ENCODE data around the gene PCSK1N.
"Not testable (repeated sequence)": the region's sequence is repeated elsewhere in the genome, so short reads cannot be mapped to it uniquely, and the experiment has no call there.

PCSK1N gene

GRCh38 chrX:48819394-48819793 lies 16.0 kb downstream of the PCSK1N start:
- not testable (repeated sequence) for H3K27me3 ChIP-seq (ENCODE audit: insufficient read depth, low read length); H3K4me3 ChIP-seq (ENCODE audit: low read length); H3K9ac ChIP-seq (ENCODE audit: low read depth, low read length); H3K27ac ChIP-seq (ENCODE audit: low read depth, low read length); H3K4me1 ChIP-seq (ENCODE audit: insufficient read depth, low read length); H3K9me3 ChIP-seq (ENCODE audit: insufficient read depth, low read depth, low read length)
- peaks cover 37% of the 10 kb centered on the region for H3K36me3 ChIP-seq (ENCODE audit: insufficient read depth, low read length)
- WGBS: 97% methylated on average over 8 of the region's 9 CpGs

- H3K36me3 ChIP-seq (ENCODE audit: insufficient read depth, low read length): peaks cover 31% of the 10 kb centered on the region
- no peak overlapping the region for H3K27ac ChIP-seq (ENCODE audit: low read depth, low read length)
- no peaks in the 10 kb centered on the region for H3K27me3 ChIP-seq (ENCODE audit: insufficient read depth, low read length)
- H3K9me3 ChIP-seq (ENCODE audit: insufficient read depth, low read depth, low read length): no peaks in the 10 kb centered on the region
- H3K9ac ChIP-seq (ENCODE audit: low read depth, low read length): no peak overlapping the region
- H3K4me3 ChIP-seq (ENCODE audit: low read length): no peak overlapping the region
- 97% methylated on average over 4 of the region's 4 CpGs for WGBS
- no peaks in the 10 kb centered on the region for H3K4me1 ChIP-seq (ENCODE audit: insufficient read depth, low read length)
Observed at GRCh38 chrX:48818866-48819265, 16.5 kb downstream of the PCSK1N start.

GRCh38 chrX:48818098-48818497 lies 17.3 kb downstream of the PCSK1N start:
- H3K4me3 ChIP-seq (ENCODE audit: low read length): no peak overlapping the region
- WGBS: 95% methylated on average over 16 of the region's 16 CpGs
- no peak overlapping the region for H3K9ac ChIP-seq (ENCODE audit: low read depth, low read length)
- H3K9me3 ChIP-seq (ENCODE audit: insufficient read depth, low read depth, low read length): no peaks in the 10 kb centered on the region
- H3K27me3 ChIP-seq (ENCODE audit: insufficient read depth, low read length): no peaks in the 10 kb centered on the region
- H3K27ac ChIP-seq (ENCODE audit: low read depth, low read length): no peak overlapping the region
- H3K36me3 ChIP-seq (ENCODE audit: insufficient read depth, low read length): peaks cover 24% of the 10 kb centered on the region
- no peaks in the 10 kb centered on the region for H3K4me1 ChIP-seq (ENCODE audit: insufficient read depth, low read length)

GRCh38 chrX:48816014-48816810 lies 19.2 kb downstream of the PCSK1N start:
- Histone ChIP-seq H3K9ac (ENCODE audit: low read depth, low read length) (no peak overlapping the region), H3K9me3 (ENCODE audit: insufficient read depth, low read depth, low read length) (no peaks in the 10 kb centered on the region), H3K4me1 (ENCODE audit: insufficient read depth, low read length) (no peaks in the 10 kb centered on the region), H3K4me3 (ENCODE audit: low read length) (no peak overlapping the region), H3K27ac (ENCODE audit: low read depth, low read length) (no peak overlapping the region), H3K27me3 (ENCODE audit: insufficient read depth, low read length) (no peaks in the 10 kb centered on the region), H3K36me3 (ENCODE audit: insufficient read depth, low read length) (peaks cover 17% of the 10 kb centered on the region)
- WGBS: 92% methylated on average over 17 of the region's 18 CpGs

- Histone ChIP-seq H3K9me3 (ENCODE audit: insufficient read depth, low read depth, low read length) (no peaks in the 10 kb centered on the region), H3K27me3 (ENCODE audit: insufficient read depth, low read length) (no peaks in the 10 kb centered on the region), H3K4me1 (ENCODE audit: insufficient read depth, low read length) (no peaks in the 10 kb centered on the region), H3K27ac (ENCODE audit: low read depth, low read length) (no peak overlapping the region), H3K4me3 (ENCODE audit: low read length) (no peak overlapping the region), H3K36me3 (ENCODE audit: insufficient read depth, low read length) (peaks cover 13% of the 10 kb centered on the region), H3K9ac (ENCODE audit: low read depth, low read length) (no peak overlapping the region)
- WGBS: 94% methylated on average over 8 of the region's 8 CpGs
Observed at GRCh38 chrX:48815266-48815665, 20.1 kb downstream of the PCSK1N start.

- Histone ChIP-seq H3K4me3 (ENCODE audit: low read length) (no peak overlapping the region), H3K9ac (ENCODE audit: low read depth, low read length) (no peak overlapping the region), H3K9me3 (ENCODE audit: insufficient read depth, low read depth, low read length) (no peaks in the 10 kb centered on the region), H3K27me3 (ENCODE audit: insufficient read depth, low read length) (no peaks in the 10 kb centered on the region), H3K4me1 (ENCODE audit: insufficient read depth, low read length) (no peaks in the 10 kb centered on the region), H3K36me3 (ENCODE audit: insufficient read depth, low read length) (peaks cover 8% of the 10 kb centered on the region), H3K27ac (ENCODE audit: low read depth, low read length) (no peak overlapping the region)
- WGBS: 88% methylated on average over 8 of the region's 8 CpGs
Observed at GRCh38 chrX:48814722-48815121, 20.7 kb downstream of the PCSK1N start.

- Histone ChIP-seq H3K27me3 (ENCODE audit: insufficient read depth, low read length) (no peaks in the 10 kb centered on the region), H3K4me3 (ENCODE audit: low read length) (no peak overlapping the region), H3K9ac (ENCODE audit: low read depth, low read length) (no peak overlapping the region), H3K36me3 (ENCODE audit: insufficient read depth, low read length) (peaks cover 8% of the 10 kb centered on the region), H3K27ac (ENCODE audit: low read depth, low read length) (no peak overlapping the region), H3K4me1 (ENCODE audit: insufficient read depth, low read length) (no peaks in the 10 kb centered on the region), H3K9me3 (ENCODE audit: insufficient read depth, low read depth, low read length) (no peaks in the 10 kb centered on the region)
- 96% methylated on average over 8 of the region's 8 CpGs for WGBS
Observed at GRCh38 chrX:48813644-48814043, 21.8 kb downstream of the PCSK1N start.

- H3K27me3 ChIP-seq (ENCODE audit: insufficient read depth, low read length): no peaks in the 10 kb centered on the region
- H3K9ac ChIP-seq (ENCODE audit: low read depth, low read length): no peak overlapping the region
- H3K9me3 ChIP-seq (ENCODE audit: insufficient read depth, low read depth, low read length): no peaks in the 10 kb centered on the region
- H3K36me3 ChIP-seq (ENCODE audit: insufficient read depth, low read length): peaks cover 30% of the 10 kb centered on the region
- no peak overlapping the region for H3K4me3 ChIP-seq (ENCODE audit: low read length)
- WGBS: 88% methylated on average over 4 of the region's 4 CpGs
- H3K27ac ChIP-seq (ENCODE audit: low read depth, low read length): no peak overlapping the region
- H3K4me1 ChIP-seq (ENCODE audit: insufficient read depth, low read length): no peaks in the 10 kb centered on the region
Observed at GRCh38 chrX:48806081-48806480, 29.3 kb downstream of the PCSK1N start.

- Histone ChIP-seq H3K4me1 (ENCODE audit: insufficient read depth, low read length) (no peaks in the 10 kb centered on the region), H3K9me3 (ENCODE audit: insufficient read depth, low read depth, low read length) (no peaks in the 10 kb centered on the region), H3K27me3 (ENCODE audit: insufficient read depth, low read length) (no peaks in the 10 kb centered on the region), H3K36me3 (ENCODE audit: insufficient read depth, low read length) (peaks cover 30% of the 10 kb centered on the region), H3K27ac (ENCODE audit: low read depth, low read length) (peak overlapping the region; percentile 96; the same call in 1 of the 2 replicates), H3K9ac (ENCODE audit: low read depth, low read length) (peak overlapping the region; percentile 90), H3K4me3 (ENCODE audit: low read length) (peak overlapping the region; percentile 83)
- WGBS: 65% methylated on average over 4 of the region's 4 CpGs
Observed at GRCh38 chrX:48802905-48803200, 32.6 kb downstream of the PCSK1N start.

GRCh38 chrX:48802089-48802904 lies 33.1 kb downstream of the PCSK1N start:
- 5% methylated on average over 35 of the region's 40 CpGs for WGBS
- Histone ChIP-seq H3K4me3 (ENCODE audit: low read length) (peak overlapping the region; percentile 83), H3K36me3 (ENCODE audit: insufficient read depth, low read length) (peaks cover 30% of the 10 kb centered on the region), H3K9me3 (ENCODE audit: insufficient read depth, low read depth, low read length) (no peaks in the 10 kb centered on the region), H3K27me3 (ENCODE audit: insufficient read depth, low read length) (no peaks in the 10 kb centered on the region), H3K4me1 (ENCODE audit: insufficient read depth, low read length) (no peaks in the 10 kb centered on the region), H3K27ac (ENCODE audit: low read depth, low read length) (peak overlapping the region; percentile 96), H3K9ac (ENCODE audit: low read depth, low read length) (peak overlapping the region; percentile 90)

GRCh38 chrX:48801280-48802088 lies 33.9 kb downstream of the PCSK1N start, which contains the start of gene HDAC6:
HDAC6 (plus strand) TSS chrX:48802067; CDS start chrX:48802693, 626 bp downstream.
- H3K36me3 ChIP-seq (ENCODE audit: insufficient read depth, low read length): peaks cover 24% of the 10 kb centered on the region
- H3K4me1 ChIP-seq (ENCODE audit: insufficient read depth, low read length): no peaks in the 10 kb centered on the region
- peak within 1 kb of the TSS; percentile 97 for H3K27ac ChIP-seq (ENCODE audit: low read depth, low read length)
- WGBS: under 1% methylated on average over 89 of the region's 89 CpGs
- no peaks in the 10 kb centered on the region for H3K27me3 ChIP-seq (ENCODE audit: insufficient read depth, low read length)
- peak within 1 kb of the TSS; percentile 89 for H3K4me3 ChIP-seq (ENCODE audit: low read length)
- H3K9me3 ChIP-seq (ENCODE audit: insufficient read depth, low read depth, low read length): no peaks in the 10 kb centered on the region
- peak within 1 kb of the TSS; percentile 98 for H3K9ac ChIP-seq (ENCODE audit: low read depth, low read length)
